Inferior parietal cortex (tissue), 1 donor: Measurements from ENCODE around the gene EGFLAM.

Experiments used
- DNase-seq: peaks from one replicate; pipeline ENCODE4 v3.0.0-alpha.2; 2016; ENCODE audit errors: extremely low spot score

Gene EGFLAM

GRCh38 chr5:38447786-38448185 lies 189.4 kb downstream of the EGFLAM start:
- DNase-seq, result no peak

- DNase-seq, result no peak
Observed at GRCh38 chr5:38448568-38449350, 190.4 kb downstream of the EGFLAM start.

- DNase-seq, result no peak
Observed at GRCh38 chr5:38450627-38451026, 192.3 kb downstream of the EGFLAM start.

- DNase-seq, result no peak
Observed at GRCh38 chr5:38451074-38451725, 192.8 kb downstream of the EGFLAM start.

- DNase-seq, result no peak
Observed at GRCh38 chr5:38452201-38452600, 193.8 kb downstream of the EGFLAM start.

GRCh38 chr5:38453506-38453905 lies 195.1 kb downstream of the EGFLAM start:
- DNase-seq, result no peak

GRCh38 chr5:38453921-38454320 lies 195.6 kb downstream of the EGFLAM start:
- DNase-seq, result no peak

- no peak for DNase-seq
Observed at GRCh38 chr5:38455796-38456330, 197.5 kb downstream of the EGFLAM start.

GRCh38 chr5:38456657-38457399 lies 198.5 kb downstream of the EGFLAM start:
- no peak for DNase-seq

- DNase-seq, result no peak
Observed at GRCh38 chr5:38458174-38458573, 199.8 kb downstream of the EGFLAM start.

GRCh38 chr5:38462976-38463633 lies 204.7 kb downstream of the EGFLAM start:
- no peak for DNase-seq

- no peak for DNase-seq
Observed at GRCh38 chr5:38463634-38464521, 205.5 kb downstream of the EGFLAM start.

- DNase-seq, result no peak
Observed at GRCh38 chr5:38465061-38465460, 206.7 kb downstream of the EGFLAM start.

GRCh38 chr5:38465702-38466423 lies 207.5 kb downstream of the EGFLAM start:
- no peak for DNase-seq

GRCh38 chr5:38466424-38467189 lies 208.2 kb downstream of the EGFLAM start:
- DNase-seq, result no peak

- DNase-seq, result peak; percentile 18
Observed at GRCh38 chr5:38467353-38468040, 209.1 kb downstream of the EGFLAM start.

- DNase-seq, result no peak
Observed at GRCh38 chr5:38468202-38468673, 209.9 kb downstream of the EGFLAM start.

- DNase-seq, result no peak
Observed at GRCh38 chr5:38468978-38469706, 210.8 kb downstream of the EGFLAM start.
